Measurements from ENCODE around the gene HGD.
A peak's percentile ranks its signal among the peaks of the same experiment; 100 is the strongest.

The HGD gene

GRCh38 chr3:120685411-120685810 lies 3.4 kb upstream of the HGD start:
- TF ChIP-seq CTCF (IDR thresholded peaks at IDR 0.05; ENCODE audit: low read depth, low read length, missing control alignments): no peak
- DNase-seq (ENCODE audit: extremely low read depth, low read depth): no peak
- H3K4me3 ChIP-seq (replicated peaks; ENCODE audit: low read depth, low read length): no peak overlapping the region

GRCh38 chr3:120684896-120685295 lies 2.9 kb upstream of the HGD start:
- DNase-seq (ENCODE audit: extremely low read depth, low read depth): no peak
- TF ChIP-seq CTCF (IDR thresholded peaks at IDR 0.05; ENCODE audit: low read depth, low read length, missing control alignments): no peak

GRCh38 chr3:120683671-120684301 lies 1.7 kb upstream of the HGD start:
- no peak for DNase-seq (ENCODE audit: extremely low read depth, low read depth)
- TF ChIP-seq CTCF (IDR thresholded peaks at IDR 0.05; ENCODE audit: low read depth, low read length, missing control alignments): no peak
- no peak overlapping the region for H3K4me3 ChIP-seq (replicated peaks; ENCODE audit: low read depth, low read length)

More at GRCh38 chr3:120684896-120685295, 2.9 kb upstream of the HGD start:
- H3K4me3 ChIP-seq (replicated peaks; ENCODE audit: low read depth, low read length): no peak overlapping the region

- peak; percentile 10 for DNase-seq (ENCODE audit: extremely low read depth, low read depth)
- no peak overlapping the region for H3K4me3 ChIP-seq (replicated peaks; ENCODE audit: low read depth, low read length)
- no peak for TF ChIP-seq CTCF (IDR thresholded peaks at IDR 0.05; ENCODE audit: low read depth, low read length, missing control alignments)
These were observed 1.2 kb upstream of the HGD start for GRCh38 chr3:120683213-120683612.

- no peak overlapping the region for H3K4me3 ChIP-seq (replicated peaks; ENCODE audit: low read depth, low read length)
- TF ChIP-seq CTCF (IDR thresholded peaks at IDR 0.05; ENCODE audit: low read depth, low read length, missing control alignments): no peak
- no peak for DNase-seq (ENCODE audit: extremely low read depth, low read depth)
These were observed 467 bp downstream of the HGD start for GRCh38 chr3:120681506-120682038.

- no peak for DNase-seq (ENCODE audit: extremely low read depth, low read depth)
- no peak overlapping the region for H3K4me3 ChIP-seq (replicated peaks; ENCODE audit: low read depth, low read length)
- no peak for TF ChIP-seq CTCF (IDR thresholded peaks at IDR 0.05; ENCODE audit: low read depth, low read length, missing control alignments)
These were observed 1.0 kb downstream of the HGD start for GRCh38 chr3:120681018-120681417.

Data from HFF-Myc (cell line).